GM21515 (cell line): ENCODE measurements around the gene PDE4A.
"Not testable (repeated sequence)": the region's sequence is repeated elsewhere in the genome, so short reads cannot be mapped to it uniquely, and the experiment has no call there.

ENCODE experiments used
- ATAC-seq: cut with Tn5 transposase; IDR thresholded peaks from one replicate; pipeline ENCODE4 v1.9.1; 2021; ENCODE audit not compliant: unreplicated experiment

PDE4A gene

DNA sequence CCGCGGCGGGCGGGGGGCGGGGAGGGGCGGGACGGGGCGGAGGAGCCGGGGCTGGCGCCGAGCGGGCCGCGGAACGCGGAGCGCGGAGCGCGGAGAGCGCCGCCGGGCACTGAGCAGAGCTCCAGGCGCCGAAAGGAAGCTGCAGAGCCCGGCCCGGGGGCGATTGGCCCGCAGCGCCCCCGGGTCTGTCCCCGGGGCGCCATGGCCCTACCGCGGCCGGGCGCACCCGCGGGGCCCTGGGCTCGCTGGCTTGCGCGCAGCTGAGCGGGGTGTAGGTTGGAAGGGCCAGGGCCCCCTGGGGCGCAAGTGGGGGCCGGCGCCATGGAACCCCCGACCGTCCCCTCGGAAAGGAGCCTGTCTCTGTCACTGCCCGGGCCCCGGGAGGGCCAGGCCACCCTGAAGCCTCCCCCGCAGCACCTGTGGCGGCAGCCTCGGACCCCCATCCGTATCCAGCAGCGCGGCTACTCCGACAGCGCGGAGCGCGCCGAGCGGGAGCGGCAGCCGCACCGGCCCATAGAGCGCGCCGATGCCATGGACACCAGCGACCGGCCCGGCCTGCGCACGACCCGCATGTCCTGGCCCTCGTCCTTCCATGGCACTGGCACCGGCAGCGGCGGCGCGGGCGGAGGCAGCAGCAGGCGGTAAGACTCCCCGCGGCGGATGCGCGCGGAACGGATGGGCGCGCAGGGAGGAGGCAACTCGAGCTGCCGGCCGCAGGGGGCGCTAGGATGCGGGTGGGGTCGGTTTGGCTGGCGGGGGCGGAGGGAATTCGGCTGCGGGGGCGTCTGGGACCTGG, at the start of gene PDE4A:
Gene PDE4A (plus strand): TSS at position 95 of the 796 bp plus-strand sequence. CDS start 227 bp downstream, at position 322.
- no peak for ATAC-seq

DNA sequence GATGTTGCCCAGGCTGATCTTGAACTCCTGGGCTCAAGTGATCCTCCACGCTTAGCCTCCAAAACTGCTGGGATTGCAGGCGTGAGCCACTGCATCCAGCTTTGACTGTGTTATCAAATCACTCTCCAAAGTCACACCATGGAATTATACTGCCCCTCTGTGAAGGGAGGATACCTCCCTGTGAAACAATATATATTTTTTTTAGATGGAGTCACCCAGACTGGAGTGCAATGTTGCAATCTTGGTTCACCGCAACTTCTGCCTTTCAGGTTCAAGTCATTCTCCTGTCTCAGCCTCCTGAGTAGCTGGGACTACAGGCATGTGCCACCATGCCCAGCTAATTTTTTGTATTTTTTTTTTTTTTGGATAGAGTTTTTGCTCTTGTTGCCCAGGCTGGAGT, 47.6 kb upstream of the PDE4A start:
- ATAC-seq = no peak

DNA sequence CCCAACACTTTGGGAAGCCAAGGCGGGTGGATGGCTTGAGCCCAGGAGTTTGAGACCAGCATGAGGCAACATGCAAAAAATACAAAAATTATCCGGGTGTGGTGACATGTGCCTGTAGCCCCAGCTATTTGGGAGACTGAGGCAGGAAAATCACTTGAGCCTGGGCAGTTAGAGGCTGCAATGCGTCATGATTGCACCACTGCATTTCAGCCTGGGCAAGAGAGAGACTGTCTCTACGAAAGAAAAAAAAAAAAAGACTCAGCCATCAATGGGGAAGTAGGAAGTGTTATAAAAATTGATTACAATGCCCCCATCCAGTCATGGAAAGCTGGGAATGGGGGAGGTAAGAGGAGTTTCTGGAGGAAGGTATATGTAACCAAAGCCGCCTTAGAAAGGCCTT, 45.4 kb upstream of the PDE4A start:
- no peak for ATAC-seq

DNA sequence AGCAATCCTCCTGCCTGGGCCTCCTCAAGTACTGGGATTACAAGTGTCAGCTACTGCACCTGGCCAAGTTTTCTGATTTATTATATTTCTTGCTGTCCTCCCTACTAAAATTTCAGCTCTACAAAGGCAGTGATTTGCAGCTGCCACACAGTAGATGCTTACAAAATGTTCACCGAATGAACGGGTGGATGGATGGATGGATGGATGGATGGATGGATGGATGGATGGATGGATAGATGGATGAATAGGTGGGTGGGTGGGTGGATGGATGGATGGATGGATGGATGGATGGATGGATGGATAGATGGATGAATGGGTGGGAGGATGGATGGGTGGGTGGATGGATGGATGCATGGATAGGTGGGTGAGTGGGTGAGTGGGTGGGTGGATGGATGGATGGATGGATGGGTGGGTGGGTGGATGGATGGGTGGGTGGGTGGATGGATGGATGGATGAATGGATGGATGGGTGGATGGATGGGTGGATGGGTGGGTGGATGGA, 43.1 kb upstream of the PDE4A start:
- ATAC-seq = not testable (repeated sequence)

DNA sequence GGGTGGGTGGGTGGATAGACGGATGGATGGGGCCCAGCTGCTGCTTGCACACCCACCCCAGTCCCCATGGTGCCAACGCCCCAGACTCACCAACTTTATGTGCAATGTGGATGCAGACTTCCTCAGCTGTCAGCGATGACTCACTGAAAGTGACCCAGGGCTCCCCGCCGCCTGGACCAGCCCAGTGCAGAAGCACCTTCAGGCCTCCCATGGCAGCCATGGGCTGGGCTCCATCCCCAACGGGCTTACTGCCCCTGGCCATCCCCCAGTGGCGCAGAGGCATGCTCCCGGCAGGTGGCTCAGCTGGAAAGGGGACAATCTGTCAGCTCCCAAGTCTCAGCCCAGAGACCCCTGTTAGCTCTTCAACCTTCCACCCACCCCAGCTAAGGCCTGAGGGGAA, 42.2 kb upstream of the PDE4A start:
- ATAC-seq = no peak

DNA sequence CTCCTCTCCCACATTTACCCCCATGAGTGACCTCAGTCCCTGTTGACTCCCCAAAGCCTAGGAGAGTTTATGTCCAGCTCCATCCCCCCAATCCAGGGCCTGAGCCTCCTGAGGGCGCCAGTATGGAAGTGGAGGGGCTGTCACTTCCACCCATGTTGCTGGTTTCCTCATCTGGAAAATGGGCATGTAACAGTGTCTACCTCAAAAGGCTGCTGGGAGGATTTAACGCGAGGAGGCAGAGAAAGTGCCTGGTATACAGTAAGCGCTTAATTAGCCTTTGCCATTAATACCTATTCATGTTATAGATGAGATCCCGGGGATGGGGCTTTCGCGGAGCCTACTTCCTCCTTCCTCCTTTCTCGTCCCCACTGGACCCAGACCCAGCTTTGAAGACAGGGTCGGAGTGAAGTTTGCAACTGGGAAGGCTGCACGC, 40.4 kb upstream of the PDE4A start:
- peak; percentile 7 for ATAC-seq

DNA sequence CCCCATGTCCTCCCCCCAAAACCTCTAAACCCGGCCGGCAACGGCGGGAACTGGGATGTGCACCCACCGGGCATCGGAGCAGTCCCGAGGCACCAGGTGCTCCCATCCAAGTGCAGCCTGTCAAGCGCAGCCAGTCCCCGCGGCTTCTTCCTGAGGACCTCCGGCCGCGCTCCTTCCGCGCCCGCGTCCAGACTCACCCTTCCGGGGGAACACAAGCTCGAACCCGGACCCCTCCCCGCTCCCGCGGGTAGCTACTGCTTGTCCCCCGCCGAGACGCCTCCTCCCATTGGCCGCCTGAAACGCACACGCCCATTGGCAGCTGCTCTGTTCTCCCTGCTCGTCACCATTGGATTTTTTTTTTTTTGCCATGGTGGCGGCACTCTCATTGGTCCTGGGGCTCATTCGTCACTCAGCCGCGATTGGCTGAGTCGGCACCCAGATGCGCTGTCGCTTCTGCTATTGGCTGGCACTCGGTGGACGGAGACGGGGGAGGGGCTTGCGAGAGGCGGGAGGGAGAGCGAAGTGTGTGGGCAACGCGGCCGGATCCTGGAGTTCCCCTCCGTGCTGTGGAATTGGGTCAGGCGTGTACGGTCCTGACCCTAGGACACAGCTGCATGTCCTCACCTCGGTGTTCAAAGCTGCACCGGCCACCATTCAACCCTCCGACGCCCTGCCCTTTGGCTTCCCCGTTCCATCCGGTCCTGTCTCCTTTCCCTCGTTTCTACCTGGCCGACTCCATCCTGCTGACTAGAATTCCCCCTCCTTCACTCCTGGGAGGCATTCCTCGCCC, 39.8 kb upstream of the PDE4A start, which contains the start of gene TYK2:
Gene TYK2 (minus strand): TSS at position 260 of the 790 bp plus-strand sequence. CDS start 2,166 bp downstream, outside the sequence.
- ATAC-seq = peak; percentile 85

DNA sequence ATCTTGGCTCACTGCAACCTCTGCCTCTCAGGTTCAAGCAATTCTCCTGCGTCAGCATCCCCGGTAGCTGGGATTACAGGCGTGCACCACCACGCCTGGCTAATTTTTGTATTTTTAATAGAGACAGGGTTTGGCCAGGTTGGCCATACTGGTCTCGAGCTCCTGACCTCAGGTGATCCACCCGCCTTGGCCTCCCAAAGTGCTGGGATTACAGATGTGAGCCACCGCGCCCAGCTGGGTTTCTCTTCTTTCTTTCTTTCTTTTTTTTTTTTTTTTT, 37.2 kb upstream of the PDE4A start:
- not testable (repeated sequence) for ATAC-seq

DNA sequence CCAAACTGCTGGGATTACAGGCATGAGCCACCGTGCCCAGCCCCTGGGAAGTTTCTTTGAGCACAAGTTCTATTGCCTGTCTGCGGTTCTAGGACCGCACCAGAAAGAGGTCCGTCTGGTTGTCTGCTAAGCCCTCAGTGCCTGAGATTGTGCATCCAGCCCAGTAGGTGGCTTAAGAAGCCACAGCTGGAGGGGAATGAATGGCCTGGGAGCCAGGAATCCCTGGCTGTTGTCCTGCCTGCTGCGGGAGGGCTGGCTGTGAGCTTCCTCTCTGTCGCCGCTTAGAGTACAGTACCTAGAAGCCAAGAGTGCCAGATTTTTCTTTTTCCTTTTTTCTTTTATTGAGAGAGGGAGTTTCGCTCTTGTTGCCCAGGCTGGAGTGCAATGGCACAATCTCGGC, 35.8 kb upstream of the PDE4A start:
- no peak for ATAC-seq

DNA sequence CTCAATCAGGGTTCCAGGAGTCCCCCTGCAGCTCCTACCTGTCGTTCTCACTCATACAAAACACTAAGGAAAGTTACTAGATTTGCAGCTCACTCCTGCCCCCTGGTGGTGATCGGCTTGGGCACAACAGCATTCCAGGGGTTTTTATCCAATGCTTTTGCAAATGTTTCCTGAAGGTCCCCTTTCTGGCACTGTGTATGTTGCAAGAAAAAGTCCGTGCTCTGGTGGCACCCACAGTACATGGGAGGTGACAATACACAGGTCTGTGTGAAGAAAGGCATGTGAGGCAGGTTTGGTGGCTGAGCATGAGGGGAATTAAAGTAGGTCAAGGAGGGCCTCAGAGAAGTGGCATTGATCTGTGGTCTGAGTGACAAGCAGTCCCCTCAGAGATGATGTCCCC, 31.4 kb upstream of the PDE4A start:
- no peak for ATAC-seq

DNA sequence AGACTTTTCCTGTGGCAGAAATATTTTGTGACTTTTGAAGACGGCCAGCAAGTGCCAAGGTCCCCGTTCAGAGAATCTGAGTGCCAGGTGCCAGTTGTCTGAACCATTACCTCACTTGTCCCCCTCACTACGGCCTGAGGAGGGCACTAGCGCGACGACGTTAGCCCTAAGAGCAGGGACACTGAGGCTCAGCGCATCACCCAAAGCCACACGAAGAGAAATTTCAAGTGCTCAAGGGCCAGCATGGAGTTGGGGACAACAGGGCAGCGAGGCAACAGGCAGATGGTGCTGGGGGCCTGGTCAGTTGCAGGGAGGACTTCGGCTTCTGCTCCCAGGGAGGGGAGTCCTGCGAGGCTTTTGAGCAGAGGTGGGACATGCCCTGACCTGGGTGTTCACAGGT, 30.5 kb upstream of the PDE4A start:
- ATAC-seq = no peak

DNA sequence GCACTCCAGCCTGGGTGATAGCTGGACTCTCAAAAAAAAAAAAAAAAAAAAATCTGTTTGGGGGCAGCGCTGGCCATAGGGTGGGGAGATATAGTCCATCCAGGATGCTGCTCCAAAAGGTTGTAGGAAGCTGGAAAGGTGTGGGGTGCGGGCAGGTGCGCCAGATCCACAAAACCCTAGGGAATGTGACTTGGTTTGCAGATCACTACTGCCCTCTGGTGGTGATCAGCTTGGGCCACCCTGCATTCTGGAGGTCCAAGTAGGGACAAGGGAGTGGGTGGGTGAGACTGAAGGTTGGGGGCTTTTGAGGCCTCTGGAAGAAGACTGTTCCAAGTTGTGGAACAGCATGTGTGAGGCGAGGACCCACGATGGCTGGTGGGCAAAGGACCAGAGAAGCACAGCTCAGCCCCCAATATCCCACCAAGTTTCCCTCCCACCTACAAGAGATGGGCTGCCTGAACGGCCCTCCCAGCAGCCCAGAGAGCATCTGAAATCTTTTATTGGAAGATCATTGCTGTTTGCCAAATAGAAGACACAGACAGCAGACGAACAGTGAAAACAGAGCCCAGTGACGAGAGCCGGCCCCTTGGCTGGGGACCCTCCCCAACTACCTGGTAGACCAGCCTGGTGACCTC, 29.6 kb upstream of the PDE4A start:
- no peak for ATAC-seq

DNA sequence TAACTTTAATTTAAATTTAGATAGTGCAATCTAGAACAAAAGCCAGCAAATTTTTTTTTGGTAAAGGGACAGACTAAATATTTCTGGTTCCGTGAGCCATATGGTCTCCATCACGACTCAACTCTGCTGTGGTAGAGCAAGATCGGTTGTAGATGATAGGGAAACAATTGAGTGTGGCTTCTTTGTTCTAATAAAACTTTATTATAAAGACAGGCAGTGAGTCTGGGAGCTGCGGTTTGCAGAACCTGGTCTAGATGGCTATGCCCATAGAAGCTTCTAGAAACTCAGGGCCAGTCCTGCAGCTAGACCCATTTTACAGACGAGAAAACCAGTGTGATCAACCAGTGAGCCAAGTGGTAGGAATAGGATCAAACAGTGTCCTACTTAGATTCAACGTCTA, 28.2 kb upstream of the PDE4A start:
- no peak for ATAC-seq

DNA sequence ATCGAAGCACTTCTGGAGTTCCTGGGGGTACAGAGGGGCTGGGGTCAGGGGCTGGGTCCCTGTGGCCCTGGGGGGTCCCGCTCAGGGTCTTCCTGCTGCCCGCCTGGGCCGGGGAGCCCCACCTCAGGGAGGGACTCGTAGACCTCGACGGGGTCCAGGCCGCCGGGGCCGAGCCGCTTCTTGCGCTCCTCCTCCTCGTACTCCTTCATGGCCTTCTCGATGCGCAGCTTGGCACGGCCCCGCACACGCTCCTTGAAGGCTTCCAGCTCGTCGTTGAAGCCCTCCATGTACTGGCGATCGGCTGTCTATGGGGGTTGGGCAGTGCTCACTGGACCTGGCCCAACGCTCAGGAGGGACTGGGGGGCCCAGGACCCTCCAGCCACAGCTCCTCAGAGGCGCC, 27.2 kb upstream of the PDE4A start:
- ATAC-seq = no peak

DNA sequence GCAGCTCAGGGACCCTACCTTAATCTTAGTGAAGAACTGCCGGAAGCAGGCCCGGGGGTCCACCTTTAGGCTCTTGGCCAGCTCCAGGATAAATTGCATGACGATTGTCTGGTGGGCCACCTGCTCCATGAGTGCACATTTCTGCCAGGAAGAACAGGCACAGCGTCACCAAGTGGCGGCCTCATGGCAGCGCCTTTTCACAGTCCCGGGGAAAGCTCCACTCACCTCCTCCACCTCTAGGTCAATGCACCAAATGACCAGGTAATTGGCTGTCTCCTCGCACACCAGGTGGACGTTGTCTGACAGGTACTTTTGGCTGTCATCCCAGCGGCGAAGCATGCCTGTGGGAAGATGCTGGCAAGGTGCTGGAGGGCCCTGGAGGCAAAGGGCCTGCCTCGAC, 25.3 kb upstream of the PDE4A start:
- no peak for ATAC-seq

DNA sequence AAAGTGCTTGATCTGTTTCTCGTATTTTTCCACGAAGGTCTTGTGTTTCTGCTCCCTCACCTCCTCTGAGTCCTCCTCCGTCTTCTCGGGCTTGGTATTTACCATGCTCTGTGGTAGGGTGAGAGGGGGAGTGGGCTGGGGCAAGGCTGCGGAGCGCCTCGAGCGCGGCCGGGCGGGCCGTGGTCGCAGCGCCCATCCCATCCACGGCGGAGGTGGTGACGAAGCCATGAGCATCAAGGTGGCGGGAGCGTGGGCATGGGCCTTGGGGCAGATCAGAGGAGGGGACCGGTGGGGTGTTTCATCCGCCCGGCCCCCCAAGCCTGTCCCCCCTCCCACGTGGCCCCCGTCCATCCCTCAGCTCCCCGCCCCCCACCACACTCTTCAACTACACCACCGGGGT, 24.9 kb upstream of the PDE4A start:
- ATAC-seq = no peak

DNA sequence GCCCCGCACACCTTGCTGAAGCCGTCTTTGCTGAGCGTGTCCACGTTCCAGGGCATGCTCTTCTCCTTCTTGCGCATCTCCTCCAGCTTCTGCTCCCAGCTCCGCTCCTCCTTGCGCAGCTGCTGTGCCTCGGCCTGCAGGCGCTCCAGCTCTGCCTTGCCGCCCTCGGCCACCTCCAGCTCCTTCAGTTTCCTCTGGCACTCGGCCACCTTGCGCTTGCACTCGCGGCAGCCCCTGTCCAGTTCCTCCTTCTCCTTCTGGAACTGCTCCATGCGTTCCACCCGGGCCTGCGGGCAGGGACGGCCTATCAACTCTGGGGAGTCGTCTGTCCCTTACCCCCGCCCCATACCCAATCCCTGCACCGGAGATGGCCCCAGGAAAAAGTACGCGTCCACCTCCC, 24.4 kb upstream of the PDE4A start:
- no peak for ATAC-seq

DNA sequence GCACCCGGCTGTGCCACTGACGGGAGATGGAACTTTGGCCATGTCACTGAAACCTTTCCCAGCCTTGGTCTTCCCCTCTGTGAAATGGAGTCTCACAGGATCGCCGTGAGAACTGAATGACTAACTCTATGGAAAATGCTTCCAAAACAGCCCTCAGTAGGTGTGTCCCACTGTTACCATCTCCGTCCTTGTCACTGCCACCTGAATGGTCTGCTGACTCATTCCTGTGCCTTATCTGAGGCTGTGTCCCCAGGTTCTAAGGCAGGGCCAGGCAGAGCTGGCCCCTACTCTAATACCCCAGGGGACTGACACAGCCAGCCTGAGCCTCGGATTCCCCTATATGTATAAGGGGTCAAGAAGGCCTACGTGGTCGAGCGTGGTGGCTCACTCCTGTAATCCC, 21.5 kb upstream of the PDE4A start:
- ATAC-seq = no peak

DNA sequence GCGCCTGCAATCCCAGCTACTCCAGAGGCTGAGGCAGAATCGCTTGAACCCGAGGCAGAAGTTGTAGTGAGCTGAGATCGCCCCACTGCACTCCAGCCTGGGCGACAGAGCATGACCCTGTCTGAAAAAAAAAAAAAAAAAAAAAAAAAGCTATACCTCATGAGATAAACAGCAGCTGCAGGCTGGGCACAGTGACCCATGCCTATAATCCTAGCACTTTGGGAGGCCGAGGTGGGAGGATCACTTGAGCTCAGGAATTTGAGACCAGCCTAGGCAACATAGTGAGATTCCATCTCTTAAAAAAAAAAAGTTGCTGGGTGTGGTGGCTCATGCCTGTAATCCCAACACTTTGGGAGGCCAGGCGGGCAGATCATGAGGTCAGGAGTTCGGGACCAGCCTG, 21.0 kb upstream of the PDE4A start:
- ATAC-seq = not testable (repeated sequence)

DNA sequence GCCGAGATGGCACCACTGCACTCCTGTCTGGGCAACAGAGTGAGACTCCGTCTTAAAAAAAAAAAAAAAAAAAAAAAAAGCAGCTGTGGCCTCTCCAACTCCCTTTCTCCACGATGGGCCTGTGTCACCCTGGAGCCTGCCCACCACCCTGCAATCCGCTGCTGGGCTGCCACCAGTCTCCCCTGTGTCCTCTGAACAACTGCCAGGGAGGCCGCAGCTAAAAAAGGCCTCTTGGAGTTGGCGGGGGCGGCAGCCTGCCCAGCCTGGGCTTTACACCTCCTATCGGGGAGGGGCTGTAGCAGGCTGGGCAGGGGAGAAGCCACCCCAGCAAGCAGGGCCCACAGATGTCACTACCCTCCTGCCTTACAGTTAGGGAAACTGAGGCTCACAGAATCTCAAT, 20.5 kb upstream of the PDE4A start:
- no peak for ATAC-seq

DNA sequence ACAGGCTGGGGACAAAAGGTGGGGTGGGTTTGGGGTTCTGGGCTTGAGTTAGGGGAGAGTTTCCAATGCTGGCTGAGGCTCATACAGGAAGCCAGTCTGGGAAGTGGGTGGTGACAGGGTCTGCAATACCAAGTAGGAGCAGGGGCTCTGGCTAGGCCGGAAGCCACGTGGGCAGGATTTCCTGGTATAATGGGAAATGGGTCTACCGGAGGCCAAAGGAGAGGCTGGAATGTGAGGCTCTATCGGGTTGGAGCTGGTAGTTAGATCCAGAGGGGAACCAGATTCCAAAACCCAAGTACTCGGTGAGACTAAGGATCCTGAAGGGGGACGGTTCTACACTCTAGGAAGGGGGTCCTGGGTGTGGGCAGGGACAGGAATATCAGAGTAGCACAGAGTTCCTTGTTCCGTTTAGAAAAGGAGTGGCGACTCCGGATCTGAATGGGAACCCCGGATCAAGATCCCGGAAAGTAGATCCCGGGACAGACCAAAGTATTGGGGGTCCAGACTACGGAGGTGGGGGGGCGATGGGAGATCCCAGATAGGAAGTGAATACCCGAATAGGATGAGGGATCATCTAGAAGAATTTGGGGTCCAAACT, 17.8 kb upstream of the PDE4A start:
- no peak for ATAC-seq
